ENCODE measurements around the gene LPGAT1.

Gene LPGAT1

GRCh38 chr1:211708006-211708405 is 122.6 kb downstream of the LPGAT1 start:
- Histone ChIP-seq H3K27ac (no peak overlapping the region), H3K9me3 (ENCODE audit: low read depth, low read length) (no peaks in the 10 kb centered on the region), H3K9ac (ENCODE audit: insufficient read length) (no peak overlapping the region), H3K4me3 (no peak overlapping the region), H3K36me3 (ENCODE audit: insufficient read depth, low read length) (no peaks in the 10 kb centered on the region)
- TF ChIP-seq FOXP2 (optimal IDR thresholded peaks at IDR 0.05; ENCODE audit: control extremely low read depth, extremely low read length, insufficient read depth) (no peak), POLR2AphosphoS5 (IDR thresholded peaks at IDR 0.05; ENCODE audit: borderline replicate concordance, low read depth, low read length) (no peak), EZH2 (IDR thresholded peaks at IDR 0.05) (no peak)
- DNase-seq (ENCODE audit: low read depth, low spot score) = no peak

- no peaks in the 10 kb centered on the region for H3K9me3 ChIP-seq (ENCODE audit: low read depth, low read length)
- H3K36me3 ChIP-seq (ENCODE audit: insufficient read depth, low read length) = no peaks in the 10 kb centered on the region
- no peak overlapping the region for H3K27ac ChIP-seq
- DNase-seq (ENCODE audit: low read depth, low spot score) = no peak
- no peak overlapping the region for H3K9ac ChIP-seq (ENCODE audit: insufficient read length)
- TF ChIP-seq FOXP2 (optimal IDR thresholded peaks at IDR 0.05; ENCODE audit: control extremely low read depth, extremely low read length, insufficient read depth) = no peak
- no peak for TF ChIP-seq EZH2 (IDR thresholded peaks at IDR 0.05)
- TF ChIP-seq POLR2AphosphoS5 (IDR thresholded peaks at IDR 0.05; ENCODE audit: borderline replicate concordance, low read depth, low read length) = no peak
- H3K4me3 ChIP-seq = no peak overlapping the region
Observed at GRCh38 chr1:211705467-211706091, 125.0 kb downstream of the LPGAT1 start.

- H3K36me3 ChIP-seq (ENCODE audit: insufficient read depth, low read length) = no peaks in the 10 kb centered on the region
- TF ChIP-seq EZH2 (IDR thresholded peaks at IDR 0.05) = no peak
- no peak for TF ChIP-seq FOXP2 (optimal IDR thresholded peaks at IDR 0.05; ENCODE audit: control extremely low read depth, extremely low read length, insufficient read depth)
- TF ChIP-seq POLR2AphosphoS5 (IDR thresholded peaks at IDR 0.05; ENCODE audit: borderline replicate concordance, low read depth, low read length) = no peak
- H3K27ac ChIP-seq = no peak overlapping the region
- DNase-seq (ENCODE audit: low read depth, low spot score) = no peak
- no peak overlapping the region for H3K4me3 ChIP-seq
- no peak overlapping the region for H3K9ac ChIP-seq (ENCODE audit: insufficient read length)
- no peaks in the 10 kb centered on the region for H3K9me3 ChIP-seq (ENCODE audit: low read depth, low read length)
Observed at GRCh38 chr1:211704543-211704942, 126.0 kb downstream of the LPGAT1 start.

GRCh38 chr1:211703812-211704537 is 126.6 kb downstream of the LPGAT1 start:
- Histone ChIP-seq H3K9ac (ENCODE audit: insufficient read length) (no peak overlapping the region), H3K27ac (no peak overlapping the region), H3K4me3 (no peak overlapping the region), H3K36me3 (ENCODE audit: insufficient read depth, low read length) (no peaks in the 10 kb centered on the region), H3K9me3 (ENCODE audit: low read depth, low read length) (no peaks in the 10 kb centered on the region)
- DNase-seq (ENCODE audit: low read depth, low spot score) = no peak
- TF ChIP-seq FOXP2 (optimal IDR thresholded peaks at IDR 0.05; ENCODE audit: control extremely low read depth, extremely low read length, insufficient read depth) (no peak), EZH2 (IDR thresholded peaks at IDR 0.05) (no peak), POLR2AphosphoS5 (IDR thresholded peaks at IDR 0.05; ENCODE audit: borderline replicate concordance, low read depth, low read length) (no peak)

- H3K4me3 ChIP-seq = no peak overlapping the region
- H3K27ac ChIP-seq = no peak overlapping the region
- no peak for DNase-seq (ENCODE audit: low read depth, low spot score)
- H3K36me3 ChIP-seq (ENCODE audit: insufficient read depth, low read length) = no peaks in the 10 kb centered on the region
- no peak for TF ChIP-seq POLR2AphosphoS5 (IDR thresholded peaks at IDR 0.05; ENCODE audit: borderline replicate concordance, low read depth, low read length)
- TF ChIP-seq FOXP2 (optimal IDR thresholded peaks at IDR 0.05; ENCODE audit: control extremely low read depth, extremely low read length, insufficient read depth) = no peak
- TF ChIP-seq EZH2 (IDR thresholded peaks at IDR 0.05) = no peak
- no peaks in the 10 kb centered on the region for H3K9me3 ChIP-seq (ENCODE audit: low read depth, low read length)
- H3K9ac ChIP-seq (ENCODE audit: insufficient read length) = no peak overlapping the region
Observed at GRCh38 chr1:211701733-211702132, 128.8 kb downstream of the LPGAT1 start.

GRCh38 chr1:211699059-211699458 is 131.5 kb downstream of the LPGAT1 start:
- no peak for DNase-seq (ENCODE audit: low read depth, low spot score)
- no peak overlapping the region for H3K27ac ChIP-seq

GRCh38 chr1:211698161-211699026 is 132.2 kb downstream of the LPGAT1 start:
- no peak for DNase-seq (ENCODE audit: low read depth, low spot score)
- no peak overlapping the region for H3K27ac ChIP-seq

More at GRCh38 chr1:211699059-211699458, 131.5 kb downstream of the LPGAT1 start:
- no peak for TF ChIP-seq FOXP2 (optimal IDR thresholded peaks at IDR 0.05; ENCODE audit: control extremely low read depth, extremely low read length, insufficient read depth)
- no peak for TF ChIP-seq EZH2 (IDR thresholded peaks at IDR 0.05)
- no peak for TF ChIP-seq POLR2AphosphoS5 (IDR thresholded peaks at IDR 0.05; ENCODE audit: borderline replicate concordance, low read depth, low read length)
- H3K36me3 ChIP-seq (ENCODE audit: insufficient read depth, low read length) = no peaks in the 10 kb centered on the region
- H3K9me3 ChIP-seq (ENCODE audit: low read depth, low read length) = no peaks in the 10 kb centered on the region
- H3K4me3 ChIP-seq = no peak overlapping the region
- no peak overlapping the region for H3K9ac ChIP-seq (ENCODE audit: insufficient read length)

GRCh38 chr1:211697356-211697755 is 133.2 kb downstream of the LPGAT1 start:
- Histone ChIP-seq H3K4me3 (no peak overlapping the region), H3K9ac (ENCODE audit: insufficient read length) (no peak overlapping the region), H3K36me3 (ENCODE audit: insufficient read depth, low read length) (no peaks in the 10 kb centered on the region), H3K27ac (no peak overlapping the region), H3K9me3 (ENCODE audit: low read depth, low read length) (no peaks in the 10 kb centered on the region)
- TF ChIP-seq EZH2 (IDR thresholded peaks at IDR 0.05) (no peak), FOXP2 (optimal IDR thresholded peaks at IDR 0.05; ENCODE audit: control extremely low read depth, extremely low read length, insufficient read depth) (peak; percentile 13)
- DNase-seq (ENCODE audit: low read depth, low spot score) = no peak

More at GRCh38 chr1:211698161-211699026, 132.2 kb downstream of the LPGAT1 start:
- H3K9ac ChIP-seq (ENCODE audit: insufficient read length) = no peak overlapping the region
- H3K9me3 ChIP-seq (ENCODE audit: low read depth, low read length) = no peaks in the 10 kb centered on the region
- H3K4me3 ChIP-seq = no peak overlapping the region
- no peaks in the 10 kb centered on the region for H3K36me3 ChIP-seq (ENCODE audit: insufficient read depth, low read length)
- TF ChIP-seq FOXP2 (optimal IDR thresholded peaks at IDR 0.05; ENCODE audit: control extremely low read depth, extremely low read length, insufficient read depth) (no peak), POLR2AphosphoS5 (IDR thresholded peaks at IDR 0.05; ENCODE audit: borderline replicate concordance, low read depth, low read length) (no peak), EZH2 (IDR thresholded peaks at IDR 0.05) (no peak)
